HUES6 (cell line): ENCODE measurements around the gene MAOB.
"Not testable (repeated sequence)": the region's sequence is repeated elsewhere in the genome, so short reads cannot be mapped to it uniquely, and the experiment has no call there.

Source experiments
- H3K27ac ChIP-seq: 2 replicates; pipeline ENCODE4 v1.7.0; 2013; ENCODE audit warnings: low read depth, mild to moderate bottlenecking, low read length, inconsistent platforms
- H3K27me3 ChIP-seq: 2 replicates; pipeline ENCODE4 v1.6.1; 2013; ENCODE audit warnings: low read length; ENCODE audit not compliant: control insufficient read depth, insufficient read depth
- H3K36me3 ChIP-seq: 2 replicates; pipeline ENCODE4 v1.6.1; 2013; ENCODE audit warnings: low read length; ENCODE audit not compliant: control insufficient read depth, insufficient read depth
- H3K4me1 ChIP-seq: 2 replicates; pipeline ENCODE4 v1.6.1; 2013; ENCODE audit warnings: low read length; ENCODE audit not compliant: control insufficient read depth, insufficient read depth
- H3K4me3 ChIP-seq: 2 replicates; pipeline ENCODE4 v1.5.1; 2013; ENCODE audit warnings: low read depth, low read length
- H3K9ac ChIP-seq: one replicate; pipeline ENCODE4 v1.6.1; 2013; ENCODE audit warnings: mild to moderate bottlenecking, low read length
- H3K9me3 ChIP-seq: 2 replicates; pipeline ENCODE4 v1.6.1; 2013; ENCODE audit warnings: low read depth, low read length; ENCODE audit not compliant: control insufficient read depth, insufficient read depth

Gene MAOB

DNA sequence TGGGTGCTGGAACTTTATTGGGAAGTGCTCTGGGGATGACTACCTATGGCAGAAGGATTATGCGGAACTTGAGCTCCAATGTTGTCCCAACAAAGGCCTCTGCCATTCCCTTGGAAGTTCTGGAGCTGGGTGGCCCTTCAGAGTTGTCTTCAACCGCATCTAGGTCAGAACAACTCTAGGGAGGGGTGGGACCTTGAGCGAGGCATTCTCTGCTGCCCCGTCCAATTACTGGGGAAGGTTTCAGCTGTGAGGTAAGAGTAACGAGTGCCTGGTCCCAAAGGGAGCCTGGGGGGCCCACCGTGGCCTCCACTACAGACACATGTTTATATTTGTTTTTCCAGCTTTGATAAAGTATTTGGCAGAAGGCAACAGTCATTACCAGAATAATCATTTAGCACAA is 146.7 kb downstream of the MAOB start:
- Histone ChIP-seq H3K4me3 (no peak overlapping the region), H3K9ac (no peak overlapping the region), H3K27me3 (no peaks in the 10 kb centered on the region; the same call in 1 of the 2 replicates)

DNA sequence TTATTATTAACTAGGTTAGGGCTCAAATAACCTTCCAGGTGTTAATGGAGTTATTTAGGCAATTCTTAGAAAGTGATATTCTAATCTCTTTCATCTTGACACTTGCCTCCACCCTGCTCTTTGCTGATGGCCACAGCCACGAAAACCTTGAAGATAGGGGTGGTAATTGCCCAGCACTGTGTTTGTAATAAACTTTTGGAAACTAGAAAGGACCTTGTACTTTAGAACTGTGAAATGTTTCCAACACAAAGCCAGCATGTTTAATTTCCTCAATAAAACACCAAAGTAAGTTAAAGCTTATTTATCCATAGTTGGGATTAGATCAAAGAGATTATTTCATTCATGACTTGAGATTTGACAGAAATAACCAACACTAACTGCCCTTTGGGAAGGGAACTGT is 147.8 kb downstream of the MAOB start:
- H3K36me3 ChIP-seq = no peaks in the 10 kb centered on the region
- no peak overlapping the region for H3K9ac ChIP-seq
- peaks cover 6% of the 10 kb centered on the region; the same call in 1 of the 2 replicates for H3K4me1 ChIP-seq
- H3K27ac ChIP-seq = no peak overlapping the region
- no peaks in the 10 kb centered on the region; the same call in 1 of the 2 replicates for H3K9me3 ChIP-seq
- no peak overlapping the region for H3K4me3 ChIP-seq
- H3K27me3 ChIP-seq = no peaks in the 10 kb centered on the region; the same call in 1 of the 2 replicates

More for the DNA sequence above, 146.7 kb downstream of the MAOB start:
- Histone ChIP-seq H3K4me1 (peaks cover 6% of the 10 kb centered on the region; the same call in 1 of the 2 replicates), H3K27ac (no peak overlapping the region), H3K9me3 (no peaks in the 10 kb centered on the region; the same call in 1 of the 2 replicates), H3K36me3 (no peaks in the 10 kb centered on the region)

DNA sequence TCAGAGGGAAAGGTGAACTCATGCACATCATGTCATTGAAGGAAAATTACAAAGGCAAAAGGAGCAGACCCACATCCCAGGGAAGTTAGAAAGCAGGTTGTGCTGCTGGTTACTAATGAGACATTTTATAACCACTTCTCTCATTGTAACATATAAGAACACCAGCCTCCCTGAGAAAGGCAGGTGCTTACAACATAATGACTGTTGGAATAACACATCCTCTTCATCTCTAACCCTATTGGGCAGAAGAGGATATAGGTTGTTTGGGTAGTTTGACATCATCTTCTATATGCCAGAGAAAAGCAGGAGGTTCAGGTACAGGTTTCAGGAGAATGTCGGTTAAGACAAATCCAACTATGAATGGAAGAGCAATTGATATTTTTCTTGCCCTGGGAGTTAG is 148.6 kb downstream of the MAOB start:
- H3K27me3 ChIP-seq = no peaks in the 10 kb centered on the region; the same call in 1 of the 2 replicates
- H3K27ac ChIP-seq = no peak overlapping the region
- H3K4me3 ChIP-seq = no peak overlapping the region
- H3K4me1 ChIP-seq = peaks cover 6% of the 10 kb centered on the region; the same call in 1 of the 2 replicates
- no peaks in the 10 kb centered on the region; the same call in 1 of the 2 replicates for H3K9me3 ChIP-seq
- no peaks in the 10 kb centered on the region for H3K36me3 ChIP-seq
- H3K9ac ChIP-seq = no peak overlapping the region

DNA sequence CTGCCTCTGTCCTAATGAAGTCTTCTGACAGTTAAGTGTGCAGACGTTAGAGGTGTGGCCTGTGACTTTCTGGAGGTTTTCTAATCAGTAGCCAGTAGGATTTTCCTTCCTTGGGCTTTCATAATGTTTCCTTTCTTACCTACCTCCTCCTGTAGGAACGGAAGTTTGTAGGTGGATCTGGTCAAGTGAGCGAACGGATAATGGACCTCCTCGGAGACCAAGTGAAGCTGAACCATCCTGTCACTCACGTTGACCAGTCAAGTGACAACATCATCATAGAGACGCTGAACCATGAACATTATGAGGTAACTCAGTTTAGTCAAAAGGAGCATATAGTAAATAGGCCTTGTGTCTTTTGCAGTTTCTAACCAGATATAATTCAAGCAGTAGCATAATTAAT is 151.2 kb downstream of the MAOB start:
- Histone ChIP-seq H3K9me3 (no peaks in the 10 kb centered on the region; the same call in 1 of the 2 replicates), H3K36me3 (no peaks in the 10 kb centered on the region), H3K4me3 (no peak overlapping the region), H3K4me1 (peaks cover 5% of the 10 kb centered on the region; the same call in 1 of the 2 replicates), H3K9ac (no peak overlapping the region), H3K27me3 (no peaks in the 10 kb centered on the region; the same call in 1 of the 2 replicates), H3K27ac (no peak overlapping the region)

DNA sequence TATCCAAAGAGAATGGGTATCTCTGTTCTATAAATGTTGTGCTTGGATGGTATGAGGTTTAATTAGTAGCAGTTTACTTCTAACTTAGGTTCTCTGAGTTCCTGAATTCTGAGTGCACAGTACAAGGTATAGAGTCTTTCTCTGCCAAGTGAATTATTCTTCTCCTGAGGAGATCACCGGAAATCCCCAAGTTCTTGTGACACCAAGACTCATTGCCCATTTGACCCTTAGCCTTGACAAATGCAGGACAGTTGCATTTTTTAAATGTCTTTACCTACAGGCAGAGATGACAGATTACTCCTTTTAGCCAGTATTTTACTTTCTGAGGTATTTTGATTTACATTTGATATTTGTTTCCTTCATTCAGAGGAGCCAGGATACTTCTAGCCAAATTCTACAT is 153.3 kb downstream of the MAOB start:
- Histone ChIP-seq H3K4me3 (no peak overlapping the region), H3K27me3 (no peaks in the 10 kb centered on the region; the same call in 1 of the 2 replicates), H3K4me1 (no peaks in the 10 kb centered on the region), H3K9ac (no peak overlapping the region), H3K27ac (no peak overlapping the region), H3K36me3 (no peaks in the 10 kb centered on the region), H3K9me3 (no peaks in the 10 kb centered on the region; the same call in 1 of the 2 replicates)

DNA sequence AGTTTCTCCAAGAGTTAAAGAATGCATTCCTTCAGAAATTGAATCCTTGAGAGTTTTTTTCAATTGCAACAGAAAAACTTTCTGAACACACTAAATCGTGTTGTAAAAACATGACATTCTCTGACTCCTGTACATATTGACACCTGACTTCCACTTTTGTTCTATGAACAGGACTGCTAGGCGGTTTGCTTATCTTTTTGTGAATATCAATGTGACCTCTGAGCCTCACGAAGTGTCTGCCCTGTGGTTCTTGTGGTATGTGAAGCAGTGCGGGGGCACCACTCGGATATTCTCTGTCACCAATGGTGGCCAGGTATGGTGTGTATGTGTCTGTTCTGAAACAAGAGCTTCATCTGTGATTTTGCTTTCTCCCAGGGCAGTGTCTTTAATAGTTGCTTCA is 154.2 kb downstream of the MAOB start:
- H3K4me3 ChIP-seq = no peak overlapping the region
- no peak overlapping the region for H3K27ac ChIP-seq
- no peaks in the 10 kb centered on the region for H3K36me3 ChIP-seq
- H3K4me1 ChIP-seq = no peaks in the 10 kb centered on the region
- no peak overlapping the region for H3K9ac ChIP-seq
- H3K9me3 ChIP-seq = no peaks in the 10 kb centered on the region
- H3K27me3 ChIP-seq = no peaks in the 10 kb centered on the region

DNA sequence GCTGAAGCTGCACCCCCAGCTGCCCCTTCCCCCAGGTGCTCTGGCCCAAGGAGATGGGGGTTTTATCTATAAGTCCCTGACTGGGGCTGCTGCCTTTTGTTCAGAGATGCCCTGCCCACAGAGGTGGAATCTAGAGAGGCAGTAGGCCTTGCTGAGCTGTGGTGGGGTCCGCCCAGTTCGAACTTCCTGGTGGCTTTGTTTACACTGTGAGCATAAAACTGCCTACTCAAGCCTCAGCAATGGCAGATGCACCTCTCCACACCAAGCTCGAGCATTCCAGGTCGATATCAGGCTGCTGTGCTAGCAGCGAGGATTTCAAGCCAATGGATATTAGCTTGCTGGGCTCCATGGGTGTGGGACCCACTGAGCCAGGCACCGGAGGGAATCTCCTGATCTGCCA is 155.0 kb downstream of the MAOB start:
- not testable (repeated sequence) for H3K27ac ChIP-seq, H3K9me3 ChIP-seq, H3K4me3 ChIP-seq, H3K36me3 ChIP-seq, H3K4me1 ChIP-seq, H3K9ac ChIP-seq, H3K27me3 ChIP-seq

DNA sequence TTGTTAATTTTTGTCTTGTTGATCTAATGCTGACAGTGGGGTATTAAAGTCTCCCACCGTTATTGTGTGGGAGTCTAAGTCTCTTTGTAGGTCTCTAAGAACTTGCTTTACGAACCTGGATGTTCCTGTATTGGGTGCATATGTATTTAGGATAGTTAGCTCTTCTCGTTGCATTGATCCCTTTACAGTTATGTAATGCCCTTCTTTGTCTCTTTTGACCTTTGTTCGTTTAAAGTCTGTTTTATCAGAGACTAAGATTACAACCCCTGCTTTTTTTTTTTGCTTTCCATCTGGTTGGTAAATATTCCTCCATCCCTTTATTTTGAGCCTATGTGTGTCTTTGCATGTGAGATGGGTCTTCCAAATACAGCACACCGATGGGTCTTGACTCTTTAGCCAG is 157.0 kb downstream of the MAOB start:
- H3K9me3 ChIP-seq = peaks cover 11% of the 10 kb centered on the region
- H3K36me3 ChIP-seq, H3K9ac ChIP-seq, H3K27ac ChIP-seq, H3K27me3 ChIP-seq, H3K4me1 ChIP-seq, H3K4me3 ChIP-seq: not testable (repeated sequence)

DNA sequence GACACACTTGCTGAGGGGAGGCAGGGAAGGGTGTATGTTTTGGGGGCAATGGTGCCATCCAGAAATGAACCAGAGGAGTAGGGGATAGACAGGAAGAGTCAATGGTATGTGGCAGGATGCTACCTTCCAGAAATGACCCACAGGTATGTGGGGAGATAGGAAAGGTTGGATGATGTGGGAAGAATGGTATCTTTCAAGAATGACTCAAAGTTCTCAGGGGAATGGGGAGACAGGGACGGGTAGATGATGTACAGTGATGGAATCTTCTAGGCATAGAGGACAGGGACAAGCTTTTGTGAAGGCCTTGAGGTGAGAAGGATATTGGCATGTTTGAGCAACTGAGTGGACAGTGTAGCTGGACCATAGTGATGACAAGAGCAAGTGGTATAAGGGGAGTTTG is 161.3 kb downstream of the MAOB start:
- no peaks in the 10 kb centered on the region for H3K4me1 ChIP-seq
- H3K4me3 ChIP-seq = no peak overlapping the region
- no peaks in the 10 kb centered on the region; the same call in 1 of the 2 replicates for H3K27me3 ChIP-seq
- H3K9me3 ChIP-seq = peaks cover 26% of the 10 kb centered on the region
- H3K27ac ChIP-seq = no peak overlapping the region
- H3K36me3 ChIP-seq = no peaks in the 10 kb centered on the region
- no peak overlapping the region for H3K9ac ChIP-seq

DNA sequence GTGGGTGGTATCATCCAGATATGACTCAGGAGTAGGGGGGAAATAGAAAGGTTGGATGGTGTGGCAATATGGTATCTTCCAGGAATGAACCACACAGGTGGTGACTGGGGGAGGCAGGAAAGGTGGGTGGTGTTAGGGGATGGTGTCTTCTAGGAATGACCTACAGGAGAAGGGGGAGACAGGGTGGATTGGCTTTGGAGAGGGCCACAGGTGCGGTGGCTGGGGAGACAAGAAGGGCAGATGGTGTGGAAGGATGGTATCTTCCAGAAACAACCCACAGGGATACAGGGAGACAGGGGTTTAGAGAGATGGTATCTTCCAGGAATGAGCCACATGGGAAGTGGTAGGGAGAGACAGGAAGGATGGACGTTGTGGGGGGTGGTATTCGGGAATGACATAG is 162.2 kb downstream of the MAOB start:
- H3K9me3 ChIP-seq = peaks cover 26% of the 10 kb centered on the region
- H3K27me3 ChIP-seq = no peaks in the 10 kb centered on the region; the same call in 1 of the 2 replicates
- no peak overlapping the region for H3K4me3 ChIP-seq

DNA sequence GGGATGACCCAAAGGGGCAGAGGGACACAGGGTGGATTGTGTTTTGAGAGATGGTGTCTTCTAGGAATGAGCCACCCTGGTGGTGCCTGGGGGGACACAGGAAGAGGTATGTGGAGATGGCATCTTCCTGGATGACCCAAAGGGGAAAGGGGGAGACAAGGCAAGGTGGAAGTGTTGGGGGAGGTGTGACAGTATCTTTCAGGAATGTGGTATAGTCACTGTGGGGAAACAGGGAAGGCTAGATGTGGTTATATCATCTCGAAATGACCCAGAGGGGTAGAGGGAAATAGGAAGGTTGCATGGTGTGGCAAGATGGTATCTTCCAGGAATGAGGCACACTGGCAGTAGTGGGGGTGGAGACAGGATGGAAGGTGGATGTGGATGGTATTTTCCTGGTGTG is 163.3 kb downstream of the MAOB start:
- H3K4me3 ChIP-seq = no peak overlapping the region
- H3K4me1 ChIP-seq = no peaks in the 10 kb centered on the region
- no peak overlapping the region for H3K27ac ChIP-seq
- H3K36me3 ChIP-seq = no peaks in the 10 kb centered on the region
- no peaks in the 10 kb centered on the region; the same call in 1 of the 2 replicates for H3K27me3 ChIP-seq
- no peak overlapping the region for H3K9ac ChIP-seq
- peaks cover 31% of the 10 kb centered on the region for H3K9me3 ChIP-seq

More for the DNA sequence above, 162.2 kb downstream of the MAOB start:
- H3K27ac ChIP-seq = no peak overlapping the region
- no peaks in the 10 kb centered on the region for H3K36me3 ChIP-seq
- H3K4me1 ChIP-seq = no peaks in the 10 kb centered on the region
- no peak overlapping the region for H3K9ac ChIP-seq
